Stimulated activated CD4-positive, alpha-beta T cell treated with anti-CD3 and anti-CD28 coated beads, Interleukin-1b, Interleukin-23, amount 100 ng/mL, for 24 hours (primary cell): Measurements from ENCODE around the gene SULT1B1.

Experiments
- DNase-seq, 4 experiments: peaks; one replicate each; pipeline ENCODE4 v3.0.0-alpha.2; 2020; ENCODE audit warnings: low read depth in 4 of 4, low spot score in 1 of 4

Gene SULT1B1

GRCh38 chr4:69701696-69702095 is 58.7 kb downstream of the SULT1B1 start:
- DNase-seq: no peak

GRCh38 chr4:69697536-69698242 is 62.7 kb downstream of the SULT1B1 start:
- no peak for DNase-seq

- no peak for DNase-seq
These were observed 70.8 kb downstream of the SULT1B1 start for GRCh38 chr4:69689599-69689998.

GRCh38 chr4:69684804-69685203 is 75.6 kb downstream of the SULT1B1 start:
- DNase-seq: no peak
